CD4-positive, alpha-beta T cell treated with Interleukin-17A for 4 hours (primary cell): ENCODE data around the gene KATNB1.

Experiments
- DNase-seq: peaks from one replicate; pipeline ENCODE4 v3.0.0-alpha.2; 2020; ENCODE audit warnings: mixed read lengths

The KATNB1 gene

GRCh38 chr16:57735755-57736418 is at the start of gene KATNB1:
Gene KATNB1 (plus strand): TSS chr16:57735770. CDS start chr16:57737244, 1,474 bp downstream.
- no peak for DNase-seq

GRCh38 chr16:57686577-57686976 is 49.0 kb upstream of the KATNB1 start:
- DNase-seq = no peak

GRCh38 chr16:57687363-57687929 is 48.1 kb upstream of the KATNB1 start:
- DNase-seq = no peak

GRCh38 chr16:57688487-57688986 is 47.0 kb upstream of the KATNB1 start:
- DNase-seq = no peak

GRCh38 chr16:57688987-57689761 is 46.4 kb upstream of the KATNB1 start:
- DNase-seq = no peak

- peak; percentile 55 for DNase-seq
These were observed 45.6 kb upstream of the KATNB1 start for GRCh38 chr16:57689762-57690558.

GRCh38 chr16:57690782-57691471 is 44.6 kb upstream of the KATNB1 start:
- no peak for DNase-seq

GRCh38 chr16:57692636-57693035 is 42.9 kb upstream of the KATNB1 start:
- no peak for DNase-seq

- DNase-seq = no peak
These were observed 42.0 kb upstream of the KATNB1 start for GRCh38 chr16:57693550-57693949.

GRCh38 chr16:57694231-57694724 is 41.3 kb upstream of the KATNB1 start:
- no peak for DNase-seq

GRCh38 chr16:57694725-57695679 is 40.6 kb upstream of the KATNB1 start, which contains the start of gene DRC7:
Gene DRC7 (plus strand): TSS chr16:57694806. CDS start chr16:57697950, 3,144 bp downstream.
- DNase-seq = peak; percentile 15

GRCh38 chr16:57695680-57696069 is 39.9 kb upstream of the KATNB1 start:
- DNase-seq = no peak

- no peak for DNase-seq
These were observed 39.3 kb upstream of the KATNB1 start for GRCh38 chr16:57696240-57696639.

GRCh38 chr16:57697896-57698537 is 37.6 kb upstream of the KATNB1 start:
- DNase-seq = no peak

- no peak for DNase-seq
These were observed 36.7 kb upstream of the KATNB1 start for GRCh38 chr16:57698812-57699405.

GRCh38 chr16:57699481-57699880 is 36.1 kb upstream of the KATNB1 start:
- no peak for DNase-seq

GRCh38 chr16:57699899-57700298 is 35.7 kb upstream of the KATNB1 start:
- no peak for DNase-seq

- DNase-seq = no peak
These were observed 34.6 kb upstream of the KATNB1 start for GRCh38 chr16:57700781-57701551.

GRCh38 chr16:57701759-57702371 is 33.7 kb upstream of the KATNB1 start:
- DNase-seq = no peak
